ENCODE data around the gene CDKN1B.

The CDKN1B gene

DNA sequence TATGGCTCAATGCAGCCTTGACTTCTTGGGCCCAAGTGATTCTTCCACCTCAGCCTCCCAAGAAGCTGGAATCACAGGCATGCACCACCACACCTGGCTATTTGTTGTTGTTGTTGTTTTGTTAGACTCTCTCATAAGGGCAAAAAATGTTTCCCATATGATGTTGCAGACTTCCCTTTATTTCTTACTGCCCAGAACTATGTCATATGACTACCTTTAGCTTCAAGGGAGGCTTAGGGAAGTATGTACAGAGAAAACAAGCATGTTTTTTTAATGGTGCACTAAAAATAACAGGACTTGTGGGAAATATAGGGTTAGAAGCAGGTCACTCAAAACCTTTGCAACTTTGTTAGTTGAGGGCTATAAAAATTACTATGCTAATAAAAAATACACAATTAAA lies 16.9 kb upstream of the CDKN1B start:
- DNase-seq (ENCODE audit: low read depth in 1 of 2, low spot score in 1 of 2) = no peak

GRCh38 chr12:12701457-12701856 lies 15.7 kb upstream of the CDKN1B start:
- DNase-seq (ENCODE audit: low read depth in 1 of 2, low spot score in 1 of 2) = no peak

DNA sequence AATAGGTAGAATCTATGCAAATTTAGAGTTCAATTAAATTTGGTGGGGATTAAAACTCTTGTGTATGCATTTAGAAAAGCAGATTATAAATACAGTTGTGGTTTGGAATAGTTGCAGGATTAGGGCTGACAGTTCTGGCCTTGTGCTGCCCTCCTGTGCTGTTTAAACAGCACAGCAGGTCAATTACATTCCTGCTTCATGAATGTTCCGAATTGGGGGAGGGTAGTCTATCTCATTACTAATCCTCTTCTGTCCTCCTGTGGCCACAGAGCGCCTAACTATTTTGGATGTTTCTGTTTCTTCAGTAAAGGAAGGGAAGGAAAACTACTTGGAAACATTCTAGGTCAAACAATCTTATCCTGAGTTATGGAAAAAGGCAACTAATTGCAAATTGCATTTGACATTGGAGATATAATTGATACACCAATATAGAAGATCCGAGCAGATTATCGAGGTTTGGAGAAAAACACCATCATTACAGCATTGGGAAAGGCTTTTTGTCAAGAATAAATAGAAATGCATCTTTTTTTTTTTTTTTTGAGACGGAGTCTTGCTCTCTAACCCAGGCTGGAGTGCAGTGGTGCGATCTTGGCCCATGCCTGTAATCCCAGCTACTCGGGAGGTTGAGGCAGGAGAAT lies 12.5 kb upstream of the CDKN1B start:
- DNase-seq (ENCODE audit: low read depth in 1 of 2, low spot score in 1 of 2) = no peak

GRCh38 chr12:12705838-12706520 lies 11.2 kb upstream of the CDKN1B start:
- no peak for DNase-seq (ENCODE audit: low read depth in 1 of 2, low spot score in 1 of 2)

GRCh38 chr12:12713932-12714275 lies 3.3 kb upstream of the CDKN1B start:
- no peak for DNase-seq (ENCODE audit: low read depth in 1 of 2, low spot score in 1 of 2)

GRCh38 chr12:12714276-12715021 lies 2.7 kb upstream of the CDKN1B start:
- no peak for DNase-seq (ENCODE audit: low read depth in 1 of 2, low spot score in 1 of 2)

GRCh38 chr12:12715128-12715458 lies 2.1 kb upstream of the CDKN1B start:
- no peak for DNase-seq (ENCODE audit: low read depth in 1 of 2, low spot score in 1 of 2)

DNA sequence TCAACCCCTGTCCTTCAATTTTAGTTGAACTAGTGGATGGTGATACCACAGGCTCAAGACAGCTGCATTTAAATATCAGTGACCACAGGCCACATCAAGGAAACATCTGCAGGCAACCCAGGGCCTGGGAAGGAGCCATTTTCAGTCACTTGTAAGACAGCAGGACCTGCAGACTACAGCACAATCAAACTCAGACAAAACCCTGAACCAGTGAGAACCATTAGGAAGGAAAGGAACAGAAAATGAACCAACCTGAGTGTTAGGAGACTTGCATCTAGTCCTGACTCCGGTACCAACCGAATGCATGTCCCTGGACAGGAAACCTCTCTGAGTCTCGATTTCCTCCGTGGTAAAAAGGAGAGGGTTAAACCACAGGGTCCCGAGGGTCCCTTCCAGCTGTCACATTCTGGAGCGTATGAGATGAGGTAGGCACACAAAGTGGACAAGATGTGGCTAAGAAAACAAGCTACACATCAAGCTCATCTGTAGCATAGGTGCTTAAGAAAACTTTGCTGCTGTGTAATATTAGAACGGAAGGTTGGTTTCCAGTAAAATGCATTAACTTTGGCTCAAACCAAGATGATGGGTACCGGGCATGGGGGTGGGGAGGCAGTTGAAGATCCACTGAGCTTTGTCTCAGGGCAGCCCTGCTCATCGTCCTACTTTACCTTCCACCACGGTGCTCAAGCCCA lies 1.6 kb upstream of the CDKN1B start:
- no peak for DNase-seq (ENCODE audit: low read depth in 1 of 2, low spot score in 1 of 2)

DNA sequence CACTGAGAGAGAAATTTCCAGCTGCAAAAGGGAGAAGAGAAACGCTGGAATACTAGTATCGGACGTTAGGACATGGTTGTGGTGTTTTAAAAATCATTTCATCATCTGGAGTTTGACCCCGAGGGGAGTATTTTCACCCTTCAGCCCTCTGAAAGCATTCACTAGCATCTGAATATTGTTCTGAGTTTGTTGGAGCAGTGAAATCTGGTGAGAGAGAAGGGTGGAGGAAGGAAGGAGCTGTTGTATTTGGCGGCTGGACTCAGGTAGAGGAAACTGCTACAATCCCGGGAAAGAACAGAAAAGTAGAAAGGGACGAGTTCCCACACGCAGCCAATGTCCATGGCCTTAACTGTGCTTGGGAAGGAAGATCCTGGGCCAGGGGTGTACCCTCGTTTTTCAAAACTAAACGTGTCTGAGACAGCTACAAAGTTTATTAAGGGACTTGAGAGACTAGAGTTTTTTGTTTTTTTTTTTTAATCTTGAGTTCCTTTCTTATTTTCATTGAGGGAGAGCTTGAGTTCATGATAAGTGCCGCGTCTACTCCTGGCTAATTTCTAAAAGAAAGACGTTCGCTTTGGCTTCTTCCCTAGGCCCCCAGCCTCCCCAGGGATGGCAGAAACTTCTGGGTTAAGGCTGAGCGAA lies 896 bp upstream of the CDKN1B start:
- DNase-seq (ENCODE audit: low read depth in 1 of 2, low spot score in 1 of 2) = no peak

DNA sequence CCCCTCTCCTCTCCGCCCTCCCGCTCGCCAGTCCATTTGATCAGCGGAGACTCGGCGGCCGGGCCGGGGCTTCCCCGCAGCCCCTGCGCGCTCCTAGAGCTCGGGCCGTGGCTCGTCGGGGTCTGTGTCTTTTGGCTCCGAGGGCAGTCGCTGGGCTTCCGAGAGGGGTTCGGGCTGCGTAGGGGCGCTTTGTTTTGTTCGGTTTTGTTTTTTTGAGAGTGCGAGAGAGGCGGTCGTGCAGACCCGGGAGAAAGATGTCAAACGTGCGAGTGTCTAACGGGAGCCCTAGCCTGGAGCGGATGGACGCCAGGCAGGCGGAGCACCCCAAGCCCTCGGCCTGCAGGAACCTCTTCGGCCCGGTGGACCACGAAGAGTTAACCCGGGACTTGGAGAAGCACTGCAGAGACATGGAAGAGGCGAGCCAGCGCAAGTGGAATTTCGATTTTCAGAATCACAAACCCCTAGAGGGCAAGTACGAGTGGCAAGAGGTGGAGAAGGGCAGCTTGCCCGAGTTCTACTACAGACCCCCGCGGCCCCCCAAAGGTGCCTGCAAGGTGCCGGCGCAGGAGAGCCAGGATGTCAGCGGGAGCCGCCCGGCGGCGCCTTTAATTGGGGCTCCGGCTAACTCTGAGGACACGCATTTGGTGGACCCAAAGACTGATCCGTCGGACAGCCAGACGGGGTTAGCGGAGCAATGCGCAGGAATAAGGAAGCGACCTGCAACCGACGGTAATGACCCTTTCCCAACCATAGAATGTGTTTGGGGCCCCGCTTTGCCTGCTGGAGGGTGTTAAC lies 615 bp downstream of the CDKN1B start:
- DNase-seq (ENCODE audit: low read depth in 1 of 2, low spot score in 1 of 2) = no peak

DNA sequence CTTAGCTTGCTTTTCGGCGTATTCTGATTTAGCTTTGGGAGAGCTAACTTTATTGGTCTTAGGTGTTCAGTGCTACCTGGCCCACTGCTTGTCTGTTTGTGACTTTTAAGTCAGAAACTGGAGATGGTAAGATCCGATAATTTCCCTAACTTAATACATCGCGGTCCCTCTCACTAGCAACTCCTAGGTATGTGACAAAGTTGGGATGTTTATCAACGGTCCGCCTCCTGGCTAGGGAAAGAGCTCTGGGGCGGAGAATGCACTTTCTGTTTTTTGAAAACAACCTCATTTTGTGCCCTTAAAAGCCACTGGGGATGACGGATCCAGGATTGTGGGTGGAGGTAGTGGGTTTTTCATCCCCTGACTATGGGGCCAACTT lies 1.2 kb downstream of the CDKN1B start:
- DNase-seq (ENCODE audit: low read depth in 1 of 2, low spot score in 1 of 2) = no peak

GRCh38 chr12:12718853-12719252 lies 1.7 kb downstream of the CDKN1B start:
- no peak for DNase-seq (ENCODE audit: low read depth in 1 of 2, low spot score in 1 of 2)

DNA sequence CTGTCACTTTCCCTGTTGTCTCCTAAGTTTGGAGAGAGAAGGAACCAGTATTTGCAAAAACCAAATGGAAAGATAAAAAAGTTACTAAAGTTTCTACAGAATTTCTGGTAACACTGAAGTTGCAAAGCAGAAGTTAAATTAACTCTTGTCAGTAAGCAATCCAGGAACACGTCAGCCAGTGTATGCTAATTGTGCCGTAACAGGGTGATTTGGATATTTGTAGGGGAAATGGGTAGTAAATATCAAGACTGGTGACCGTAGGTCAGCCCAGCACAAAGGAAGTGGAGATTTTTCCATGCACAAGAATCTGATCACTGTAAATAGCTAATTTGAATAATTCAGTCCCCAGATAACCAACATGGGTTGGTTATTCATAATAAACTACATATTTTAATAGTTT lies 2.3 kb downstream of the CDKN1B start:
- no peak for DNase-seq (ENCODE audit: low read depth in 1 of 2, low spot score in 1 of 2)

DNA sequence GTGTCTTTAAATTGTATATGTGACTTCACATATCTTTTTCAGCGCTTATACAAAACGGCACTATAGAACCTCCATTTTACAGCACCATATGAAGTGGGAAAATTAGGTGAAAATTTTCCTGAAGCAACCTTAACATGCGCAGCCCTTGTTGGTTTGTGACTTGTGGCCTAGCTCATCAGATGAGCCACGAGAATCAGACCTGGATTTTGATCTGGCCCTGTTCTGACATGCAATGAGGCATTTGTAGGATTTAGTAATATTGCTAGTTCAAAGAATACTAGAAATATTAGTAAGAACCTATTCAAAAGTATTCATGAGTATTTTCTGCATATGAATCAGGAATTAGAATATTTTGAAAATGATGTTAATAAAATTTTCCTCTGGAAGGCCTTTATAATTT lies 2.9 kb downstream of the CDKN1B start:
- DNase-seq (ENCODE audit: low read depth in 1 of 2, low spot score in 1 of 2) = no peak

- no peak for DNase-seq (ENCODE audit: low read depth in 1 of 2, low spot score in 1 of 2)
Observed at GRCh38 chr12:12720672-12721161, 3.5 kb downstream of the CDKN1B start.

GRCh38 chr12:12721176-12721751 lies 4.1 kb downstream of the CDKN1B start:
- DNase-seq (ENCODE audit: low read depth in 1 of 2, low spot score in 1 of 2) = no peak

GRCh38 chr12:12721814-12722434 lies 4.8 kb downstream of the CDKN1B start:
- no peak for DNase-seq (ENCODE audit: low read depth in 1 of 2, low spot score in 1 of 2)

DNA sequence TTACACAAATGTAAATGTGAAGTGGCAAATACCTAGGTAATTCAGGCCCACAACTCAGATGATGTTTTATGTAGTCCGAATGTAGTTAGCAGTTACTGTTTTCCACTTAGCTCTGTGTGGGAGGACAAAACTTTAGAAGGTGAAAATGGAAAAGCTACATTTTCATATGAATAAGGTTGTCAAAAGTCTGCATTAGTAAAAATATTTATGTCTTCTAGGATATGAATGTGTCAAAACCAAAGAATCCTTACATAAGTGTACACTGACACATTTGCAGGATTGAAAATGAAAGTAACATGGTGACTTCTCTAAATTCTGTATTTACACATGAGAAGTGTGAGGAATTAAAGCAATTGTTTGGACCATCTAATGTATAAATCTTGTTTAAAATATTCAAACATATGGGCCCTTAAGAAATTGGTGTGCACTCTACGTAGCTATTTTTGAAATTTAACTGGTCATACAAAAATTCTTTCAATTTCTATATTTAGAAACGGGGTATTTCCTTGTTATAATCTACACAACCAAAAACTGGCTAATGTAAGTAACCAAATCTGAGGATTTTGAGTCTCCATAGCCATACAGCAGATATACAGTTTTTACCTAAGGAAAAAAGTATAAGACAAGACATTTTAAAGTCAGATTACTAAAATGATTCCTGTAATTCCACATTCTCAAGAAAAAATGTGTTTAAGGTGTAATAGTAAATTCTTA lies 5.4 kb downstream of the CDKN1B start:
- no peak for DNase-seq (ENCODE audit: low read depth in 1 of 2, low spot score in 1 of 2)

GRCh38 chr12:12723149-12723680 lies 6.0 kb downstream of the CDKN1B start:
- DNase-seq (ENCODE audit: low read depth in 1 of 2, low spot score in 1 of 2) = no peak
